GM20431 (cell line): Measurements from ENCODE around the gene DNAJC3.
"Not testable (repeated sequence)": the region's sequence is repeated elsewhere in the genome, so short reads cannot be mapped to it uniquely, and the experiment has no call there.

ENCODE experiments used
- in situ Hi-C: fragments of 300-500 bp; cut with MseI, MboI; formaldehyde crosslinking; loops from one replicate; pipeline ENCODE4 v1.15.0; 2020; ENCODE audit warnings: low sequenced_read_pairs; ENCODE audit not compliant: unreplicated experiment

The DNAJC3 gene

GRCh38 chr13:95754069-95754468 lies 77.1 kb downstream of the DNAJC3 start:
- in situ Hi-C loops: no loop called here

- in situ Hi-C loops: no loop called here
These were observed 79.1 kb downstream of the DNAJC3 start for GRCh38 chr13:95756072-95756471.

GRCh38 chr13:95762626-95763025 lies 85.7 kb downstream of the DNAJC3 start:
- in situ Hi-C loops: not testable (repeated sequence)

GRCh38 chr13:95763601-95764000 lies 86.7 kb downstream of the DNAJC3 start:
- in situ Hi-C loops: no loop called here

GRCh38 chr13:95771905-95772304 lies 95.0 kb downstream of the DNAJC3 start:
- in situ Hi-C loops: no loop called here

GRCh38 chr13:95779522-95779921 lies 102.6 kb downstream of the DNAJC3 start:
- in situ Hi-C loops: no loop called here

- in situ Hi-C loops: no loop called here
These were observed 104.1 kb downstream of the DNAJC3 start for GRCh38 chr13:95781016-95781415.

GRCh38 chr13:95781940-95782339 lies 105.0 kb downstream of the DNAJC3 start:
- in situ Hi-C loops: not testable (repeated sequence)

GRCh38 chr13:95783747-95784146 lies 106.8 kb downstream of the DNAJC3 start:
- in situ Hi-C loops: no loop called here

GRCh38 chr13:95784161-95784899 lies 107.4 kb downstream of the DNAJC3 start:
- in situ Hi-C loops: no loop called here

- in situ Hi-C loops: no loop called here
These were observed 108.0 kb downstream of the DNAJC3 start for GRCh38 chr13:95784900-95785290.

- in situ Hi-C loops: no loop called here
These were observed 110.6 kb downstream of the DNAJC3 start for GRCh38 chr13:95787356-95788099.

- in situ Hi-C loops: no loop called here
These were observed 111.1 kb downstream of the DNAJC3 start for GRCh38 chr13:95788100-95788463.

GRCh38 chr13:95789315-95789714 lies 112.4 kb downstream of the DNAJC3 start:
- in situ Hi-C loops: not testable (repeated sequence)

GRCh38 chr13:95791084-95791722 lies 114.3 kb downstream of the DNAJC3 start:
- in situ Hi-C loops: no loop called here

- in situ Hi-C loops: no loop called here
These were observed 116.1 kb downstream of the DNAJC3 start for GRCh38 chr13:95793018-95793555.

GRCh38 chr13:95793781-95794180 lies 116.8 kb downstream of the DNAJC3 start:
- in situ Hi-C loops: no loop called here

GRCh38 chr13:95797016-95797415 lies 120.1 kb downstream of the DNAJC3 start:
- in situ Hi-C loops: no loop called here

GRCh38 chr13:95800436-95800835 lies 123.5 kb downstream of the DNAJC3 start:
- in situ Hi-C loops: no loop called here

- in situ Hi-C loops: no loop called here
These were observed 124.9 kb downstream of the DNAJC3 start for GRCh38 chr13:95801825-95802224.

GRCh38 chr13:95805921-95806320 lies 129.0 kb downstream of the DNAJC3 start:
- in situ Hi-C loops: no loop called here
